Osteocyte (in vitro differentiated cells): ENCODE measurements around the gene CPB1. TPM values are rescaled to one million over a fixed set of nuclear protein-coding genes. Genes with fewer than 3 reads are reported as not detected.

Source experiments
- DNase-seq: peaks from one replicate; pipeline ENCODE4 v3.0.0; 2021; ENCODE audit warnings: mixed read lengths; ENCODE audit not compliant: unreplicated experiment; ENCODE audit errors: extremely low spot score
- H3K27ac Mint-ChIP-seq: one replicate; pipeline ENCODE4 v1.8.0; 2021; ENCODE audit warnings: mild to moderate bottlenecking, mixed read lengths; ENCODE audit not compliant: unreplicated experiment
- H3K27me3 Mint-ChIP-seq: one replicate; pipeline ENCODE4 v1.8.0; 2021; ENCODE audit warnings: mixed read lengths; ENCODE audit not compliant: unreplicated experiment
- H3K36me3 Mint-ChIP-seq: one replicate; pipeline ENCODE4 v1.8.0; 2021; ENCODE audit warnings: mixed read lengths; ENCODE audit not compliant: unreplicated experiment
- H3K4me1 Mint-ChIP-seq: one replicate; pipeline ENCODE4 v1.8.0; 2021; ENCODE audit warnings: mixed read lengths; ENCODE audit not compliant: unreplicated experiment
- H3K4me3 Mint-ChIP-seq: one replicate; pipeline ENCODE4 v1.8.0; 2021; ENCODE audit warnings: mild to moderate bottlenecking, moderate library complexity, mixed read lengths; ENCODE audit not compliant: unreplicated experiment
- H3K9me3 Mint-ChIP-seq: one replicate; pipeline ENCODE4 v1.8.0; 2021; ENCODE audit warnings: mixed read lengths; ENCODE audit not compliant: unreplicated experiment
- CTCF ChIP-seq: fragments of 200-600 bp; sonication (generic); IDR thresholded peaks from 2 replicates; pipeline ENCODE4 v1.5.0; 2021; ENCODE audit warnings: antibody characterized with exemption, mild to moderate bottlenecking, moderate library complexity
- total RNA-seq: library from RNA; stranded (reverse); gene quantifications from 2 replicates; pipeline ENCODE4 v1.2.1, GENCODE V29; 2021

The CPB1 gene
- total RNA-seq, 1 donor from 2014 or later = not detected

GRCh38 chr3:148797795-148798194 is 29.8 kb upstream of the CPB1 start:
- TF ChIP-seq CTCF = no peak
- peaks cover 6% of the 10 kb centered on the region for H3K36me3 Mint-ChIP-seq
- no peak overlapping the region for H3K27ac Mint-ChIP-seq
- DNase-seq = no peak
- peaks cover 22% of the 10 kb centered on the region for H3K27me3 Mint-ChIP-seq
- no peak overlapping the region for H3K4me3 Mint-ChIP-seq
- H3K9me3 Mint-ChIP-seq = peaks cover 6% of the 10 kb centered on the region
- H3K4me1 Mint-ChIP-seq = peaks cover 11% of the 10 kb centered on the region

- no peak for TF ChIP-seq CTCF
- H3K36me3 Mint-ChIP-seq = peaks cover 6% of the 10 kb centered on the region
- no peak for DNase-seq
- peaks cover 6% of the 10 kb centered on the region for H3K9me3 Mint-ChIP-seq
- peaks cover 22% of the 10 kb centered on the region for H3K27me3 Mint-ChIP-seq
- no peak overlapping the region for H3K27ac Mint-ChIP-seq
- no peaks in the 10 kb centered on the region for H3K4me1 Mint-ChIP-seq
- no peak overlapping the region for H3K4me3 Mint-ChIP-seq
Measured at GRCh38 chr3:148800414-148800813, 27.2 kb upstream of the CPB1 start.

GRCh38 chr3:148809835-148810234 is 17.8 kb upstream of the CPB1 start:
- no peak overlapping the region for H3K4me3 Mint-ChIP-seq
- H3K36me3 Mint-ChIP-seq = peaks cover 6% of the 10 kb centered on the region
- H3K9me3 Mint-ChIP-seq = no peaks in the 10 kb centered on the region
- no peak overlapping the region for H3K27ac Mint-ChIP-seq
- TF ChIP-seq CTCF = no peak
- no peak for DNase-seq
- H3K27me3 Mint-ChIP-seq = peaks cover 42% of the 10 kb centered on the region
- H3K4me1 Mint-ChIP-seq = no peaks in the 10 kb centered on the region

GRCh38 chr3:148815316-148816110 is 12.1 kb upstream of the CPB1 start:
- H3K27ac Mint-ChIP-seq = no peak overlapping the region
- no peak for DNase-seq
- no peaks in the 10 kb centered on the region for H3K36me3 Mint-ChIP-seq
- no peak overlapping the region for H3K4me3 Mint-ChIP-seq
- peaks cover 10% of the 10 kb centered on the region for H3K27me3 Mint-ChIP-seq
- no peak for TF ChIP-seq CTCF
- H3K4me1 Mint-ChIP-seq = peaks cover 10% of the 10 kb centered on the region
- no peaks in the 10 kb centered on the region for H3K9me3 Mint-ChIP-seq

- Mint-ChIP-seq H3K9me3 (no peaks in the 10 kb centered on the region), H3K36me3 (no peaks in the 10 kb centered on the region), H3K27ac (no peak overlapping the region), H3K27me3 (peaks cover 4% of the 10 kb centered on the region), H3K4me1 (peaks cover 11% of the 10 kb centered on the region), H3K4me3 (no peak overlapping the region)
- no peak for DNase-seq
- no peak for TF ChIP-seq CTCF
Measured at GRCh38 chr3:148816427-148816826, 11.2 kb upstream of the CPB1 start.
